Measurements from ENCODE around the gene C11orf87. TPM values are rescaled to one million over a fixed set of nuclear protein-coding genes. Genes with fewer than 3 reads are reported as not detected.

Gene C11orf87
- total RNA-seq, 3 donors from 2014 or later (not counting 1 experiment from before 2014, with no cell fraction given): not detected

GRCh38 chr11:109426442-109427240, 4.7 kb downstream of the C11orf87 start:
- Mint-ChIP-seq H3K36me3 (no peaks in the 10 kb centered on the region), H3K4me3 (no peak overlapping the region), H3K27me3 (ENCODE audit: low read depth in 2 of 2) (peaks cover 12 to 19% of the 10 kb centered on the region in 2 donors), H3K4me1 (no peaks in the 10 kb centered on the region), H3K9me3 (no peaks in the 10 kb centered on the region), H3K27ac (no peak overlapping the region)
- Histone ChIP-seq H3K27ac (ENCODE audit: low read length) (no peak overlapping the region), H3K27me3 (ENCODE audit: control insufficient read depth, insufficient read depth, low read length) (peaks cover 11% of the 10 kb centered on the region), H3K36me3 (ENCODE audit: control insufficient read depth, insufficient read depth, low read length) (no peaks in the 10 kb centered on the region), H3K4me3 (ENCODE audit: low read length) (no peak overlapping the region), H3K4me1 (ENCODE audit: control insufficient read depth, insufficient read depth, low read length) (no peaks in the 10 kb centered on the region), H3K9me3 (ENCODE audit: control insufficient read depth, insufficient read depth, low read length) (no peaks in the 10 kb centered on the region)
- DNase-seq (no peak), ATAC-seq (no peak)
- 40% methylated on average over 1 of the region's 4 CpGs for WGBS (ENCODE audit: insufficient coverage)
- intact Hi-C loops (cut with micrococcal nuclease): no loop called here
- TF ChIP-seq CTCF (IDR thresholded peaks at IDR 0.05): no peak

DNA sequence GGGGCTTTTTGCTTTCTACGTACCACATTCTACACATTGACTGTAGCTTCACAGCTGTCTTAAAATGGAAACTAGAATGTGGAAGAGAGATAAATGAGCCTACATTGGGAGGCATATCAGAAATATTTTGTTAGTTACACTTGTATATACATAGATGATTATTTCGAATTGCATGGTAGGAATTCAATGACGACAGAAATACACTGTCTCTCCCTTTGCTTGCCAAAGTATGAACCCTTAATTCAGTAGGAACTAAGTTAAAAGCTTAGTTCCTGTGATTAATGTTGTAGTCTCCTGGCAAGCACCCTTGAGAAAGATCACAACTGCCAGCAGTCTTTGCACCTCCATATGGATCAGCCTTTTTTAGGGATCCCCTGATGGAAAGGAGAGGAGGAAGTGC, 10.1 kb downstream of the C11orf87 start:
- H3K27ac Mint-ChIP-seq: no peak overlapping the region
- no peak for TF ChIP-seq CTCF (IDR thresholded peaks at IDR 0.05)
- intact Hi-C loops (cut with micrococcal nuclease): no loop called here

GRCh38 chr11:109433753-109434256, 11.8 kb downstream of the C11orf87 start:
- H3K36me3 ChIP-seq (ENCODE audit: control insufficient read depth, insufficient read depth, low read length): no peaks in the 10 kb centered on the region
- DNase-seq (no peak), ATAC-seq (no peak)
- no peaks in the 10 kb centered on the region for H3K9me3 ChIP-seq (ENCODE audit: control insufficient read depth, insufficient read depth, low read length)
- intact Hi-C loops (cut with micrococcal nuclease): no loop called here
- peaks cover 8% of the 10 kb centered on the region in 2 donors for H3K9me3 Mint-ChIP-seq
- H3K4me1 ChIP-seq (ENCODE audit: control insufficient read depth, insufficient read depth, low read length): no peaks in the 10 kb centered on the region
- H3K27ac Mint-ChIP-seq: no peak overlapping the region
- H3K4me3 ChIP-seq (ENCODE audit: low read length): no peak overlapping the region
- no peak overlapping the region for H3K4me3 Mint-ChIP-seq
- H3K27me3 ChIP-seq (ENCODE audit: control insufficient read depth, insufficient read depth, low read length): no peaks in the 10 kb centered on the region
- TF ChIP-seq CTCF (IDR thresholded peaks at IDR 0.05): no peak
- H3K27ac ChIP-seq (ENCODE audit: low read length): no peak overlapping the region
- no peaks in the 10 kb centered on the region for H3K36me3 Mint-ChIP-seq
- no peaks in the 10 kb centered on the region for H3K4me1 Mint-ChIP-seq
- no peaks in the 10 kb centered on the region for H3K27me3 Mint-ChIP-seq (ENCODE audit: low read depth in 2 of 2)
- WGBS (ENCODE audit: insufficient coverage): 65% methylated on average over 3 of the region's 3 CpGs

More for the DNA sequence above, 10.1 kb downstream of the C11orf87 start:
- H3K27me3 ChIP-seq (ENCODE audit: control insufficient read depth, insufficient read depth, low read length): no peaks in the 10 kb centered on the region
- no peak overlapping the region for H3K4me3 Mint-ChIP-seq
- no peaks in the 10 kb centered on the region for H3K36me3 Mint-ChIP-seq
- H3K27me3 Mint-ChIP-seq (ENCODE audit: low read depth in 2 of 2): no peaks in the 10 kb centered on the region
- DNase-seq (no peak), ATAC-seq (no peak)
- WGBS (ENCODE audit: insufficient coverage): 93% methylated on average over 2 of the region's 3 CpGs
- H3K4me3 ChIP-seq (ENCODE audit: low read length): no peak overlapping the region
- H3K27ac ChIP-seq (ENCODE audit: low read length): no peak overlapping the region
- peaks cover 5 to 8% of the 10 kb centered on the region in 2 donors for H3K9me3 Mint-ChIP-seq
- no peaks in the 10 kb centered on the region for H3K4me1 ChIP-seq (ENCODE audit: control insufficient read depth, insufficient read depth, low read length)
- H3K36me3 ChIP-seq (ENCODE audit: control insufficient read depth, insufficient read depth, low read length): no peaks in the 10 kb centered on the region
- no peaks in the 10 kb centered on the region for H3K4me1 Mint-ChIP-seq
- no peaks in the 10 kb centered on the region for H3K9me3 ChIP-seq (ENCODE audit: control insufficient read depth, insufficient read depth, low read length)
